KBM-7 (cell line): ENCODE measurements around the gene CABLES2.

Source experiments
- DNase-seq: peaks from one replicate; pipeline ENCODE4 v3.0.0-alpha.2; 2015
- in situ Hi-C: fragments of 300-500 bp; cut with MboI; formaldehyde crosslinking; loops from 2 replicates; pipeline ENCODE4 v1.14.3; 2020; ENCODE audit warnings: low sequenced_read_pairs, low pct_unique_long_range_greater_than_20kb, mixed read lengths

CABLES2 gene

GRCh38 chr20:62407221-62407992 is at the start of gene CABLES2:
Gene CABLES2 (minus strand): TSS chr20:62407285. CDS start chr20:62407276, 9 bp downstream.
- DNase-seq = peak; percentile 92
- in situ Hi-C loops = no loop called here

GRCh38 chr20:62455929-62456328 is 48.8 kb upstream of the CABLES2 start:
- DNase-seq = no peak
- in situ Hi-C loops = no loop called here

GRCh38 chr20:62454904-62455636 is 48.0 kb upstream of the CABLES2 start:
- in situ Hi-C loops = no loop called here
- no peak for DNase-seq

DNA sequence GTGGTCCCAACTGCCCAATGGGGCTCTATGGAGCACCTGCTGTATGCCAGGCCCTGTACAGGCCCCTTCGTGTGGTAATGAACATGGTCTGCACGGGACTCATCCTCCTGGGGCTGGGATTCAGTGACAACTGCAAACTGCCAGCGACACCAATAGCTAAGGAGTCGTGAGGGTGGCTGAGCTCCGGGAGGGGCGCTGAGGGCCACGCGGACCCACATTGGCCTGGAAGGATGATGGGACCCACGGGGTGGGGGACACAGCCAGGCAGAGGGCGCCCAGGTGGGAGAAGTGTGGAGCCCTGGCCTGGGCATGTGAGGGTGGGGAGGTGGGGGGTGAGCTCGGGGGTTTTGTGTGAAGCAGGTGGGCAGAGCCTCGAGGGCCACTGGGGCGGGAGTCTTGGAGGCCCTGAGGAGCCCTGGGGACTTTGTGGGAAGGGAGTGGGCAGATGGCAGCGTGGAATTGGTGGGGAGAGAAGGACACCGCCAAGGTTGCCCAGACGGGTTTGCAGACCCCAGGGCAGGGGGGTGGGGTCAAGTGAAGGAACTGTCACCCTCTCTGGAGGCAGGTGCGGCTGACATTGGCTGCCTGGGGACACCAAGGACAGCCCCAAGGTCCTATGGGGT is 46.2 kb upstream of the CABLES2 start:
- in situ Hi-C loops = no loop called here
- DNase-seq = no peak

- in situ Hi-C loops = no loop called here
- no peak for DNase-seq
Measured at GRCh38 chr20:62452475-62453095, 45.5 kb upstream of the CABLES2 start.

DNA sequence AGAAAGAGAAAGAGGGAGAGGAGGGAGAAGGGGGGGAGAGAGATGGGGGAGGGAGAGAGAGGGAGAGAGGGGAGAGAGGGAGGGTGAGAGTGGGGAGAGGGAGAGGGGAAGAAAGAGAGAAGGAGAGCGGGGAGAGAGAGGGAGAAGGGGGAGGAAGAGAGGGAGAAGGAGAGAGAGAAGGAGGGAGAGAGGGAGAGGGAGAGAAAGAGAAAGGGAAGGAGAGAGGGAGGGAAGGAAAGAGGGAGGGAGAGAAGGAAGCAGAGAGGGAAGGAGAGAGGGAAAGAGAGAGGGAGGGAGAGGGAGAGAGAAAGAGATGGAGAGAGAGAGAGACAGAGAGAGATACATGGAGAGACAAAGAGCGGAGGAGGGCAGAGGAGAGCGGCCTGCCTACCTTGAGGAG is 44.9 kb upstream of the CABLES2 start:
- no peak for DNase-seq
- in situ Hi-C loops = no loop called here

DNA sequence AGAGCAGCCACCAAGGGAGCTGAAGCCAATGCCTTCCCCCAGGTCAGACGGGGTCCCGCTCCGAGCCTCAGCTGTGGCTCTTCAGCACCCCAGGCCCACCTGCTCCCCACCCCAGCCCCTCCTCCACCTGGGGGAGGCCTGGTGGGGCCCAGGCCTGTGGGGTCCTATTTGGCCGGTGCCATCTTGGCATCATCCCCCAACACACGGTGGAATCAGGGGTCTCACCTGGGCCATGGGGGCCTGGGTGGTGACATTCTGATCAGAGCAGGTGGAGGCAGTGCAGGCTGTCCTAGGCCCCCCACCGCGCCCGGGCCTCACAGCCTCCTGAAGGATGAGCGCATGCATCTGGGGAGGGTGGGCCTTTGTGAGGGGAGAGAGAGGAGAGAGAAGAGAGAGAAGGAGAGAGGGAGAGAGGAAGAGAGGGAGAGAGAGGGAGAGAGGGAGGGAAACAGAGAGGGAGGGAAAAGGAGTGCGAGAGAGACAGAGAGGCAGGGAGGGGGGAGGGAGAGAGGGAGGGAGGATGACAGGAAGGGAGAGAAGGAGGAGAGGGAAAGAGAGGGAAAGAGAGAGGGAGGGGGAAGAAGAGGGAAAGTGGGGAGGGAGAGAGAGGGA is 44.2 kb upstream of the CABLES2 start:
- no peak for DNase-seq

GRCh38 chr20:62449951-62450691 is 43.0 kb upstream of the CABLES2 start:
- in situ Hi-C loops = no loop called here
- no peak for DNase-seq

More for the DNA sequence above, 44.2 kb upstream of the CABLES2 start:
- in situ Hi-C loops = no loop called here

DNA sequence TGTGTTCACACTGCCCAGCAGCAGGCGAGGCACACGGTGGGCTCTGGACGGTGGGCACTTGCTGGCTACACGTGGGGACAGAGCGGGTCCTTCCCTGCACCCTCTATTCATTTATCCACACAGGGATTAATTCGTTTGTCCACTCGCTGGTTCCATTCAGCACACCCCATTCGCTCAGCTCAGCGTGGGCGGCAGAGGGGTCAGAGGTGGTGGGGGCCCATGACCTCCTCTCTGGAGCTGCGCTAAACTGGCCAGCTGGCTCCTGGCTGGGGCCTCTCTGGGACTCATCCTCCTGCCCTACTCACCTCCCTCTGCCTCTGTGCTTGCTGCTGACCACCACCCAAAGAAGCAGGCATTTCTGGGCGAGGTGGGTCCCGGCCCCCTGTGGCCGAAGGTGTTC is 41.7 kb upstream of the CABLES2 start:
- in situ Hi-C loops = no loop called here
- no peak for DNase-seq

DNA sequence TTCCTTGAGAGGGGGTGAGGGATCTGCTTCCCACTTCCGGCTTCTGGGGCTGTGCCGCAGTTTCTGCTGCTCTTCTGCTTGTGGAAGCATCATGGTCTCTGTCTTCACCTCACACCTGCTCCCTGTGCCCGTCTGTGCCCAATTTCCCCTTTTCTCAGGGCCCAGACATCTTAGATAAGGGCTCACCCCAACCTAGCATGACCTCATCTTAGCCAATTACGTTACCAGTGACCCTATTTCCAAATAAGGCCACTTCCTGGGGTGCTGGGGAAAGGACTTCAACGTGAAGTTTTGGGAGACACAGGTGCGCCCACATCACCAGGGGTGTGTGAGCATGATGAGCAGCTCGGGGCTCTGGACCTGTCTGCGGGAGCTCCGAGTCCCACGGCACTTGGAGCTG is 41.0 kb upstream of the CABLES2 start:
- no peak for DNase-seq
- in situ Hi-C loops = no loop called here

DNA sequence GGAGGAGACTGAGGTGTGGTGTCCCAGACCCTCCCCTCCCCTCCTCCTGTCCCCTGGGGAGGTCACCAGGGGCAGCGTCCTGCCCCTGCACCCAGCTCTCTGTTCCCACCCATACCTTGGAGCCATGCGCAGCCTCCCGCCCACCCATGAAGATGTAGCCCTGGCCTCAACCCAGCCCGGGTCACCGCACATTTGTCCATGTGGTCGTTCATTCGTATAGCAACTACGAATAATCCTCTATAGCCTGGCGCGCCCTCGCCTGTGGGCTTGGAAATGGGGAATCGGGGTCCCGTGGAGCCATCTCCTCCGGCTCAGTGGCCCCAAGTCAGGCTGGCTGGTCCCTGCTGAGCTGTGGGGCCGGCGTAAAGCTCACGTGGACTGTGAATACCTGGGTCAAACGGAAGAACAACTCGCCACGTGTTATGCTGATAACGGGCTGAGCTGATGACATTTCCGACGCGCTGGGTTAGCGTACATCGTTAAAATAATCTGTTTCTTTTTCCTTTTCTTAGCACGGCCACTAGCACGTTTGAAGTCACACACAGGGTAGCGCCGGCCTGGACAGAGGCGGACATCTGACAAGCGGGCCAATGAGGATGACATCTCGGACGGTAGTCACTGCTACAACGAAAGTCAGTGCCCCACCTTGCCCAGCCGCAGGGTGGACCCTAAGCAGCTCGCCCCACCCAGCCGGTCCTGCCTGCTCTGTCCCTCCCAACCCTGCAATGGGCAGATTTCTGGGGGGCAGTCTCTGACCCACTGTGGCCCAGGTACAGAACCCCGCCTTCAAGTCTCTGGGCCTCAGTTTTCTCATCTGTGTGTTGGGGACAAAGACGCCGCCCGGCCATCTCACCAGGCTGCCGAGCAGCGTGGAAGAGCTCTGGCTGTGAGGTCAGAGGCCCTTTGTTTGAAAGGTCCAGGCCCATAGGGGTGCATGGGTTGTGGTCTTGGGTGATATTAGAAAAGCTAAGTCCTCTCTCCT is 40.1 kb upstream of the CABLES2 start:
- in situ Hi-C loops = no loop called here
- DNase-seq = no peak

DNA sequence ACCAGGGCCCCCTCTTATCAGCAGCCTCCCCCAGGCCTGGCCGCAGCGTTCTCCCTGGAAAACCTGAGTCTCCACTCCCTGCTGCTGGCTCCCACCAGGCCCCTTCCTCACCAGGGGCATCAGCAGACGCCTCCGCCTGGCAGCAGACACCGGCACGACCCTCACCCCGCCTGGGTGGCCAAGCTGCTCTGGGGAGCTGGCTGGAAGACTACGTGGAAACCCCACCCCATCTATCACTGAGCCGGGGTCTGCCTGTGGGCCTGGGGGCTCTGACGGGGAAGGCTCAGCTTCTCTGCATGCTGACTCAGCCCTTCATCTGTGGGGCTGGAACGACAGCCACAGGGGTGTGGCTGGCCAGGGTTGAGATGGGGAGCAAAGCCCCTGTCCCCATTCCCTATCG is 39.4 kb upstream of the CABLES2 start:
- in situ Hi-C loops = no loop called here
- DNase-seq = no peak

GRCh38 chr20:62445553-62446340 is 38.7 kb upstream of the CABLES2 start:
- in situ Hi-C loops = no loop called here
- DNase-seq = no peak

- in situ Hi-C loops = no loop called here
Measured at GRCh38 chr20:62444286-62444685, 37.2 kb upstream of the CABLES2 start.

DNA sequence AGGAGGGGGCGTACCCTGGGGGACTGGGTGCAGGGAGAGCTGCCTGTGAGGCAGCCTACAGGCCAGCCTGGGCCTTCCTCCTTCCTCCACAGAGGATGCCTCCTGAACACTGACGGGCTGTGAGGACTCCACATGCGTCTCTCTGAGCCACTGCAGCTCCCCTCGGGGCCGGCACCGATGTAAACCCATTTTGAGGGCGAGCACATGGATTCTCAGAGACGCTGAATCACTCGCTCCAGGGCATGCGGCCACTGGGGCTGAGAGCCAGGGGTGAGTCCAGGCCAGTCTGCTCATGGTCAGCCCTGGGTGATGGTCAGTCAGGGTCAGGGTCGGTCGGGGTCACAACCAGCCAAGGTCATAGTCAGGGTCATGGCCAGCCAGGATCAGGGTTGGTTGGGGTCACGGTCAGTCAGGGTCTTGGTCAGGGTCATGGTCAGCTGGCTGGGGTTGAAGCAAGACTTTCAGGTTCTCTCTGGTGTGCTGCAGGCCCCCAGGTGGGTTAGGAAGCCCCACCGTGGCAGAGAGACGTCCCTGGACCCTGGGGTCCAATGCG is 35.0 kb upstream of the CABLES2 start:
- DNase-seq = no peak
- in situ Hi-C loops = no loop called here

More at GRCh38 chr20:62444286-62444685, 37.2 kb upstream of the CABLES2 start:
- no peak for DNase-seq

- in situ Hi-C loops = no loop called here
- peak; percentile 28 for DNase-seq
Measured at GRCh38 chr20:62439218-62439617, 32.1 kb upstream of the CABLES2 start.

DNA sequence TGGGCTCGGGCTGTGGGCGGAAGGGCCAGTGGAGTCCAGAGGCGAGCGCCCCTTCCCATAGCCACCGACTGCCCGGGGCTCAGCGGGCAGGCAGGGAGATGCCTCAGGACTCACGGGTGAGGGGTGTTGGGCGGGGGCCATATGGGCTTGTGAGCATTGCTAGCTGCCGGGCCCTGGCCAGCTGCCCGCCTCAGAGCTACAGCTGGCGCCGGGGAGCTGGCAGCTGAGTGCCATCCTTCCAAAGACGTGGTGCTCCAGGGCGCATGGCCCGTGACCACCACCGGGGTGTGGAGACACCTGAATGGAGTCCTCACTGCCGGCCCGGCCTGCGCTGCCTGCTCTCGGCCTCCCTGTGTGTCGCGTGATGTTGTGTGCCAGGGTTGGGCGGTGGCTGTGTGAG is 30.8 kb upstream of the CABLES2 start:
- no peak for DNase-seq
- in situ Hi-C loops = no loop called here
